Stimulated activated CD4-positive, alpha-beta T cell treated with anti-CD3 and anti-CD28 coated beads, TNF-alpha, amount 100 ng/mL, for 1 hour (primary cell): Measurements from ENCODE around the gene ARHGAP27.

ENCODE experiments used
- DNase-seq, 3 donors: peaks; one replicate each; pipeline ENCODE4 v3.0.0-alpha.2; 2020; ENCODE audit warnings: low read depth in 3 of 3, low spot score in 1 of 3

The ARHGAP27 gene

GRCh38 chr17:45410144-45411091 is 22.3 kb downstream of the ARHGAP27 start:
- DNase-seq = peak in 2 of 3 donors; percentile 21 to 38

- DNase-seq = no peak
Measured at GRCh38 chr17:45409659-45410076, 23.0 kb downstream of the ARHGAP27 start.

GRCh38 chr17:45408611-45409421 is 23.9 kb downstream of the ARHGAP27 start:
- no peak for DNase-seq

GRCh38 chr17:45406107-45406506 is 26.6 kb downstream of the ARHGAP27 start:
- no peak for DNase-seq

GRCh38 chr17:45405250-45406086 is 27.2 kb downstream of the ARHGAP27 start:
- DNase-seq = no peak

- no peak for DNase-seq
Measured at GRCh38 chr17:45404870-45405249, 27.8 kb downstream of the ARHGAP27 start.

GRCh38 chr17:45403906-45404490 is 28.7 kb downstream of the ARHGAP27 start:
- DNase-seq = no peak

- no peak for DNase-seq
Measured at GRCh38 chr17:45402916-45403315, 29.8 kb downstream of the ARHGAP27 start.

- no peak for DNase-seq
Measured at GRCh38 chr17:45398800-45399199, 33.9 kb downstream of the ARHGAP27 start.

- no peak for DNase-seq
Measured at GRCh38 chr17:45397796-45398195, 34.9 kb downstream of the ARHGAP27 start.

- DNase-seq = no peak
Measured at GRCh38 chr17:45396496-45397205, 36.0 kb downstream of the ARHGAP27 start.

GRCh38 chr17:45395569-45396415 is 36.9 kb downstream of the ARHGAP27 start:
- DNase-seq = no peak

- no peak for DNase-seq
Measured at GRCh38 chr17:45394913-45395568, 37.6 kb downstream of the ARHGAP27 start.

GRCh38 chr17:45394564-45394912 is 38.1 kb downstream of the ARHGAP27 start:
- DNase-seq = no peak

GRCh38 chr17:45394091-45394490 is 38.6 kb downstream of the ARHGAP27 start:
- no peak for DNase-seq

GRCh38 chr17:45393411-45393810 is 39.3 kb downstream of the ARHGAP27 start:
- DNase-seq = no peak

GRCh38 chr17:45391918-45392317 is 40.8 kb downstream of the ARHGAP27 start:
- DNase-seq = no peak

- DNase-seq = no peak
Measured at GRCh38 chr17:45391291-45391690, 41.4 kb downstream of the ARHGAP27 start.

- DNase-seq = no peak
Measured at GRCh38 chr17:45389354-45389753, 43.3 kb downstream of the ARHGAP27 start.
